GM19025 (cell line): Measurements from ENCODE around the gene LRCH4.

Experiments used
- ATAC-seq: cut with Tn5 transposase; IDR thresholded peaks from one replicate; pipeline ENCODE4 v1.9.1; 2021; ENCODE audit warnings: mild to moderate bottlenecking, low read depth, moderate library complexity; ENCODE audit not compliant: unreplicated experiment

LRCH4 gene

DNA sequence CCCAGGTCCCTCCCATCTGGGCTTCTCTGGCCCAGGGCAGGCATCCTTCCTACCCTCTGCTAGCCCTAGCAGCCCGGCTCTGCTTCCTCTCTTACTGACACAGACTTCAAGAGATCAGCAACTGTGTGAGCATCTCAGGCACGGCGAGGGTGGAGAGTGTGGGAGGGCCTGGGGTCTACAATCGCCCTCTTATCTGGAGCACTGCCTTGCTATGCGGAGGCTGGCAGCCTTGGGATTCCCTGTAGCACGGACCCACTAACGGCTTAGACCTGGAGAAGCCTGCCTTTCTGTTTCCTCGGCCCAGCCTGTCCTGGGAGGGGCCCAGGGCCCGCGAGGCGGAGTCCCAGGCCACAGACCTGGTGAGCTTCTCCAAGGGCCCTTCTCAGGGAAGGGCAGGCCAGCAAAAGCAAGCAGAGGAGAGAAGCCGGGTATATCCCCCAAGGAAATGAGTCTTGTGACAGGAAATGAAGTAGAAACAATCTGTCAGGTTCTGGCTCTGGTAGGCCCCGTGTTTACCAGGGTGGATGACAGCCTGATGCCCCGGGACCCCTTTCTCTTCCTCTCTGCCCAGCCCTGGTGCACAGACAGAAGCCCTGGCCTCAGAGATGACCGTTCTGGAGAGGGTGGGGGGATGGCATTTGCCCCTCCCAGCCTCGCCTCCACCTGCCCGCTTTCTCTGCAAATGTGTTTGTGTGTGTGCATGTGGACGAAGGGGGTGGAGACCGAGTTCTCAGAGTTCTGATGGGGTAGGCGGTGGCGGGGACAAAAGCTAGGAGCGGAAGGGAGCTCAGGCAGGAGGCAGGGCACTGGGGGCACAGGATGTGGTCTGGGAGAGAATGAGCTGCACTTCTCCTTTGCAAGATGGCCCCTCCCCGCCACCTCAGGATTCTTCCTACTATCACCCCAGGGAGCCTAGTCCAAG lies 2.5 kb downstream of the LRCH4 start:
- no peak for ATAC-seq

DNA sequence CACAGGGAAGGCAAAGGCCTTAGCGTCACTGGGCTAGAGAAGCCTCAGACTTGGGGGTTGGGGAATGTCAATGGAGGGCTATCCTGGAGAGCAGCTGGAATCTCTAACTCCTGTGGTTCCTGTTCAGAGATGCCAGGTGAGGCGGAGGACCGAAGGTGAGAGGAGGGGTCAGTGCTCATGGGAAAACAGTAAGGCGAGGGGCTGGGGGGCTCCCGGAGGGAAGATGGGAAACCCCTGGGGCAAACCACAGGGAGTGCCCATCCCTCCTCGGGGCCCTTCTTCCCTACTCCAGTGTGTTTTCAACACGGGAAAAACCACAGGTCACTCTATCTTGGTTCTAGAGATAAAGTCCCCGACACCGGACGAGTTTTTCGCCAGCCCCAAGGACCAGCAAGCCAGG lies 3.3 kb downstream of the LRCH4 start:
- no peak for ATAC-seq

DNA sequence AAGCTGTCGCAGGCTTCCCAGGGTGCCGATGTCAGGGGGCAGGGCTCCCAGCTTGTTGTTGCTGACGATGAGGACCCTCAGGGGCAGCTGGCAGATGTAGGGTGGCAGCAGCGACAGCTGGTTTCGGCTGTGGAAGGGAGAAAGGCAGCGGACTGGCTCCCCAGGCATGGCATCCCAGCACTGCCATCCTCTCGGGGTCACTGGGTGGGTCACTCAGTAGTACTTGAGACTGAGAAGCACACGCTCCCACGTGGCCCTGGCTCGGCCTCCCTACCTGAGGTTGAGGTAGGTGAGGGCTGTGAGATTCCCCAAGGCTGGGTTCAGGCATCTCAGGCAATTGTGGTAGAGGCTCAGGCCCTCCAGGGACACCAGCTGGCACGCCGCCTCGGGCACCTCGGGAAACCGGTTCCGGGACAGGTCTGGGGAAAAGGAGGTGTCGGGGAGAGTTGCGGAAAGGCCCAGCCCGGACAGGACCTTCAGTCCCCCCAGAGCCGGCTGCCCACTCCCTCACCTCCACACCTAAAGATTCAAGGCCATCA lies 3.8 kb downstream of the LRCH4 start:
- no peak for ATAC-seq

DNA sequence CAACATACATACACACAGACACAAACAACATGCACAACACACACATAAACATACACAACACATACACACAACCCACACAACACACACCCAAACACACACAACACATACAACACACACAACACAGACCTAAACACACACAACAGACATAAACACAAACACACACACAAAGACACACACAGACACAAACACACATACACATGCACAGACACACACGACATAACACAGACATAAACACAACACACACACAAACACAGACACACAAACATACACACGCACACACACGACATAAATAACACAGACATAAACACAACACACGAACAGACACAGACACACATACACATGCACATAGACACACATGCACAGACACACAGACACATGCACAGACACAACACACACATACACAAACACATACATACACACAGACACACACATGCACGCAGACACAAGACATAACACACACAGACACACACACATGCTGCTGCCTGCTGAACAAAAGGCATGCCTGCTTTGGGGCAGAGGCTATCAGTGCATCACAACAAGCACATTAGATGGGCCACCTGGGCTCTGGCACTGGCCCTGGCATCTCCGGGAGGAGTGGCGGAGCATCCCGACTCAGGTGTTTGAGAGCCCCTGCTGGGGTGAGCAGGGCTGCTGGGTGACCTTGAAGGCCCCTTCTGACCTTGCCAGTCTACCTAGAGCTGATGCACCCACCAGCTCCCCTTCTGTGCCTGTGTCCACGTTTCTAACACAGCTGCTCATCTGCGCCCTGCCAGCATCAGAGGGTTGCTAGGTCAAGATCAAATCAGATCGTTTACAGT lies 5.3 kb downstream of the LRCH4 start:
- ATAC-seq, result no peak

DNA sequence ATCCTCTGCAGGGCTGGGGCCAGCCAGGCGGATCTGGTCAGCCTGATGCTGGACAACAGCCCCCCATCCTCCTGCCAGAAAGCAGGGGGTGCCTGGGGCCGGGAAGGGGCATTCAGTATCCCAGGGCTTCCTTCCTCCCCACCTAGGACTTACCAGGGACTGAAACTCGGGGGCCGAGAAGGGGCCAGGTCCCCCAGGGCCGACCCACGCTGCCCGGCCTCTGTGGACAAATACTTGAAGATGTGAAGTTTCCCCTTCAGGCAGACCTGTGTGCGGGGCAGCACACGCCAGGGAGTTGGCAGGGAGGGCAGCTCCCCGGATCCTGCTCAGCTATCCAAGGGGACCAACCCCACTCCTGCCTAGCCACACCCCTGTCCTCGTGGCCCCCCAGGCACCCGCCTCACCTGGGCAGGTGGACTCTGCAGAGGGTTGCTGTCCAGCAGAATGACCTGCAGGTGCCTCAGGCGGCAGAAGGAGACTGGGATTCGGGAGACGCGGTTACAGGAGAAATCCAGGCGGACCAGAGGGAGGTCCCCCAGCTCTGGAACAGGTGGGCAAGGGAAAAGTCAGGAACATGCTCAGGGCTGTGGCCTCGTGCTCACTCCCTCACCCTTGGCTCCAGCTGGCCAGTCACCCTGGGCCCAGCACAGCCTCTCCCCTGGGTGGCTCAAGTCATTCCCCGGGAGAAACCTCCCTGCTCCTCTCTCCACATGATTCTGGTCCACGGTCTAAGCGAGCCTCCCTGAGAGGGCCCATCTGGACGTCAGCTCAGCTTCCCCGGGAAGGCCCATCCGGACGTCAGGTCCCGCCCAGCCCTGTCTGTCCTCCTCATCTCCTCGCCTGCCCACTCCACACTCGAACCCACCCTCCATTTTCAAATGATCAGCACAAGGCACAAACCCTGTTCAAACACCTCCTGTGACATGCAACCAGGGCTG lies 7.4 kb downstream of the LRCH4 start:
- no peak for ATAC-seq

DNA sequence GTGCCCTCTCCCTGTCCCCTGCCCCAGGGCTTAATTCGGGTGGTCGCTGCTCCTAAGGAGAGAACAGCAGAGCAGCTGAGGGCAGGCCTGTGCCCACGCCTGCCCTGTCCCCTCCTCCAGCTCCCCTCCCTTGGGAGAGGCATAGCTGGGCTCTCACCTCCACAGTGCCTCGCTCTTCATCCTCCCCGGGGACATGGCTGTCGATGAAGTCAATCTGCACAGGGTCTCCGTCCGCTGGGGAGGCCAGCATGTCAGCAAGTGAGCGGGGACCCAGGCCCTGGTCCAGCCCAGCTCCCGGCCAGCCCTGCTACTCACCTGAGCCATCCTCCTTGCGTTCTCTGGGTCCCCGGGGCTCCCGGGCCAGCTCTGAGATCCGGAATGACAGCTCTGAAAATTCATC lies 8.4 kb downstream of the LRCH4 start:
- ATAC-seq, result no peak

- no peak for ATAC-seq
Observed at GRCh38 chr7:100577103-100577502, 8.8 kb downstream of the LRCH4 start.

- no peak for ATAC-seq
Observed at GRCh38 chr7:100576384-100576993, 9.4 kb downstream of the LRCH4 start.

DNA sequence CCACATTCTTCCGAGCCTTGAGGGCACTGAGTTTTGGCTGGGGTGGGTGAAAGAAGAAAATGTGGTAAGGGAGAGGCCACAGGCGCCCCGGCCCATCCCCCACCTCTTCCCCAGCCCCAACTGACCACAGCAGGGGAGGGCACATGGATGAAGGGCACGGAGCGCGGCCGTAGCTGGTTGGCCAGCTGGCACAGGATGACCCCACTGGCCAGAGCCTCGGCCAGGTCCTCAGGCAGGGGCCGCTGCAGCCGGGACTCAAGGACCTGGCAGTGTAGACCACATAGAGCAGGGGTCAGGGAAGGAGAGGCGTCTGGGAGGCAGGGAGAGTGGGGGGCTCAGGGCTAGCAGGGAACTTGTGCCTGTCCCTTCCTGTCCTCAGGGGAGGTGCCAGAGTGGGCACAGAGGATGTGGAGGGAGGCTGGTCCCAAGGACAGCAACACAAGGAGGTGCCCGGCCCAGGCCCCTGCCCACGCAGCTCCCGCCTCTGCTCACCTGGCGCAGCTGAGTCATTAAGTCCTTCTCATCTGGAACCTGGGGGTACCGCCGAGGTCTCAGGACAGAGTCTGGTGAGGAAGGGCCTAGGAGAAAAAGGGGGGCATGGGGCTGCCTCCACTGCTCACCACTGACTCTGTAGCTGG lies 10.1 kb downstream of the LRCH4 start:
- no peak for ATAC-seq

DNA sequence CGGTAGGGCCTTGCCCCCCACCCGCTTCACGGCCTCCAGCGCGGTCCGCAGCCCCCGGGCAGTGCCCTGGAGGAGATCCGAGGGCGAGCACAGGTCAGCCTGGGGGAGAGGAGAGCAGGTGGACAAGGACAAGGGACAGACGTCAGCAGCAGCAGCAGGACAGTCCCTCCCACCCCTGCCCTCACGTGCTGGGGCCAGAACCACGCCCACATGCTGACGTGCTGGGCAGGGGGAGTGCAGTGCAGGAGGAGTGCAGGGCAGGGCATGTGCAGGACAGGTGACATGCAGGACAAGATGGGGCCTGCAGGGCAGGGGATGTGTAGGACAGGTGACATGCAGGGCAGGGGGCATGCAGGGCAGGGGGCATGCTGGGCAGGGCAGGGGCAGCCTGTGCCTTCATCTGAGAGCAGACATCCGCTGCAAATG lies 10.7 kb downstream of the LRCH4 start:
- no peak for ATAC-seq

- no peak for ATAC-seq
Observed at GRCh38 chr7:100574362-100575205, 11.3 kb downstream of the LRCH4 start.

- ATAC-seq, result no peak
Observed at GRCh38 chr7:100573691-100574361, 12.1 kb downstream of the LRCH4 start, which contains the start of gene SAP25. Gene SAP25 (minus strand): TSS chr7:100573900. CDS start chr7:100573742, 158 bp downstream.

- ATAC-seq, result no peak
Observed at GRCh38 chr7:100572949-100573675, 12.8 kb downstream of the LRCH4 start.

GRCh38 chr7:100572281-100572948 lies 13.5 kb downstream of the LRCH4 start:
- ATAC-seq, result no peak

- no peak for ATAC-seq
Observed at GRCh38 chr7:100571829-100572116, 14.2 kb downstream of the LRCH4 start.

GRCh38 chr7:100570954-100571828 lies 14.7 kb downstream of the LRCH4 start:
- ATAC-seq, result no peak
